Mucosa of descending colon (tissue), 3 donors: ENCODE results near the gene ARIH1. TPM values are rescaled to one million over a fixed set of nuclear protein-coding genes. Genes with fewer than 3 reads are reported as not detected.

Experiments
- ATAC-seq: fragments of 200-7000 bp; cut with Tn5 transposase; one replicate; pipeline ENCODE4 v1.9.1; 2020; ENCODE audit warnings: mild to moderate bottlenecking, moderate library complexity
- DNase-seq, 3 donors: peaks; one replicate each; pipeline ENCODE4 v3.0.0-alpha.2; 2020
- H3K36me3 ChIP-seq: fragments of 200-600 bp; one replicate; pipeline ENCODE4 v1.8.0; 2021; ENCODE audit warnings: low read depth, mild to moderate bottlenecking
- H3K4me1 ChIP-seq: fragments of 200-600 bp; one replicate; pipeline ENCODE4 v1.8.0; 2021; ENCODE audit warnings: low read depth, mild to moderate bottlenecking
- H3K4me3 ChIP-seq: fragments of 200-600 bp; one replicate; pipeline ENCODE4 v1.8.0; 2021; ENCODE audit warnings: mild to moderate bottlenecking
- H3K9me3 ChIP-seq: fragments of 200-600 bp; one replicate; pipeline ENCODE4 v1.8.0; 2021; ENCODE audit warnings: mild to moderate bottlenecking
- intact Hi-C, 2 donors: fragments of 100-400 bp; cut with DNase I in 1 of 2; cut with micrococcal nuclease in 1 of 2; formaldehyde crosslinking; loops; one replicate each; pipeline versions ENCODE4 v1.11.0 to v1.11.1; 2022; cut with DNase I, micrococcal nuclease
- total RNA-seq, 3 donors: library from RNA; stranded (reverse); fragmentation: NEBNext Ultra II Directional in 2 of 3; extraction: Animal tissue kit (Norgen Biotek cat#: 25700) in 2 of 3; gene quantifications; one replicate each; pipeline versions ENCODE4 v1.2.1 to v1.2.4, GENCODE V29; 2021 to 2023
- TF ChIP-seq, protein P1 (sequence below): fragments of 200-600 bp; IDR thresholded peaks from one replicate; pipeline ENCODE4 v1.8.0; 2022; ENCODE audit warnings: antibody characterized with exemption, mild to moderate bottlenecking
- donor health status: DM: no; HTN: no; CAD: no; lungs with moderate emphysema.
- donor health status: DM: no; HTN: no; CAD: no.
- donor health status: DM: no; HTN: yes; CAD: no.

Gene ARIH1
- total RNA-seq, 3 donors from 2014 or later: 109 to 205 (median 118) TPM

DNA sequence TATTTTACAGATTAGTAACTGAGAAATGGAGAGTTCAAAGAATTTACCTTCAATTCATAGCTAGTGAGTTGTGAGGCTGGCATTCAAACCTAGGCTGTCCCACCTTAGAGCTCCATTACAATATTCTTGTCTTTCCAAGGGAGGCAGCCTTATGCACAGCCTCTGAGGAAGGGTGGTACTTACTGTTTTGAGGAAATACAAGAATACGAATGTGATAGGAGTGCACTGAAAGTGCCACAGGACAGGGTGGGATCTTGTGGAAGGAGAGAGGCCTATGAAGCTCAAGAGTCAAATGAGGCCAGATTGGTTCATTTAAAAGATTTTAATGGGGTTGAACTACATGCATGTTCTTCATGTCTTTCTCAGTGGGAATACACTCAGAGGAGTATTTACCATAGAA, 86.3 kb downstream of the ARIH1 start:
- no peak overlapping the region for H3K4me3 ChIP-seq
- no peak for ATAC-seq
- no peaks in the 10 kb centered on the region for H3K9me3 ChIP-seq
- TF ChIP-seq, protein P1, sequence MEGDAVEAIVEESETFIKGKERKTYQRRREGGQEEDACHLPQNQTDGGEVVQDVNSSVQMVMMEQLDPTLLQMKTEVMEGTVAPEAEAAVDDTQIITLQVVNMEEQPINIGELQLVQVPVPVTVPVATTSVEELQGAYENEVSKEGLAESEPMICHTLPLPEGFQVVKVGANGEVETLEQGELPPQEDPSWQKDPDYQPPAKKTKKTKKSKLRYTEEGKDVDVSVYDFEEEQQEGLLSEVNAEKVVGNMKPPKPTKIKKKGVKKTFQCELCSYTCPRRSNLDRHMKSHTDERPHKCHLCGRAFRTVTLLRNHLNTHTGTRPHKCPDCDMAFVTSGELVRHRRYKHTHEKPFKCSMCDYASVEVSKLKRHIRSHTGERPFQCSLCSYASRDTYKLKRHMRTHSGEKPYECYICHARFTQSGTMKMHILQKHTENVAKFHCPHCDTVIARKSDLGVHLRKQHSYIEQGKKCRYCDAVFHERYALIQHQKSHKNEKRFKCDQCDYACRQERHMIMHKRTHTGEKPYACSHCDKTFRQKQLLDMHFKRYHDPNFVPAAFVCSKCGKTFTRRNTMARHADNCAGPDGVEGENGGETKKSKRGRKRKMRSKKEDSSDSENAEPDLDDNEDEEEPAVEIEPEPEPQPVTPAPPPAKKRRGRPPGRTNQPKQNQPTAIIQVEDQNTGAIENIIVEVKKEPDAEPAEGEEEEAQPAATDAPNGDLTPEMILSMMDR: no peak
- DNase-seq: no peak
- no peaks in the 10 kb centered on the region for H3K4me1 ChIP-seq
- no peaks in the 10 kb centered on the region for H3K36me3 ChIP-seq
- intact Hi-C loops: no loop called here

DNA sequence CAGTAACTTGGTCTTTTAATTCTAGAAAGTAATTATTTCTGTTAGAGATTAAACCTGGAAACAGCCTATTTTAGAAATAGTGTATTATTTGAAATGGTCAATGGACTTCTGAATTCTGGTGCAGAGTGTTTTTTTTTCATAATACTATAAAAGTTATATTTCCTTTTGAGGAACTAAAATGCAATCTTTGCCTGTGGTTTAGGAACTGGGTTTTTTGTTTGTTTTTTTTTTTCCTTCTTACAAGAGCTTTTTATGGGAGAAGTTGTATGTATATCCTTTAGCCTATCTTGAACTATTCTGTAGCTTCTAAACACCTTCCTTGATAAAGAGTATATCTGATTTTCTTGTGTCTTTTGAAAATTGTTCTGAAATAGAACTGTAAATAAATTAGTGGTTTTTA, 88.3 kb downstream of the ARIH1 start:
- ATAC-seq (no peak), DNase-seq (no peak)
- no peak overlapping the region for H3K4me3 ChIP-seq
- intact Hi-C loops: no loop called here
- H3K4me1 ChIP-seq: no peaks in the 10 kb centered on the region
- TF ChIP-seq, protein P1: no peak
- no peaks in the 10 kb centered on the region for H3K36me3 ChIP-seq
- H3K9me3 ChIP-seq: no peaks in the 10 kb centered on the region

DNA sequence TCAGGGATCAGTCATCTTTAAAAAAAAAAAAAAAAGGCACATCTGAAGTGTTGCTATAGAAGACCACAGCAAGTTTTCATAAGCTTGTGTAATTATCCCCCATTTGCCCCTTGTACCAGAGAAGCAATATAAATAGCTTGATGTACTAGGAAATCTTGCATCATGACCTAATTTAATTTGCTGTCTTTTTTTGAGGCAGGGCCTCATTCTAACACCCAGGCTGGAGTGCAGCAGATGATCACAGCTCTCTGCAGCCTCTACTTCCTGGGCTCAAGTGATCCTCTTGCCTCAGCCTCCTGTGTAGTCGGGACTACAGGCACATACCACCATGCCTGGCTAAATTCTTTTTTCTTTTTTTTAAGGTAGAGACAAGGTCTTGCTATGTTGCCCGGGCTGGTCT, 88.7 kb downstream of the ARIH1 start:
- DNase-seq (no peak), ATAC-seq (no peak)
- no peaks in the 10 kb centered on the region for H3K36me3 ChIP-seq
- H3K4me3 ChIP-seq: no peak overlapping the region
- no peaks in the 10 kb centered on the region for H3K4me1 ChIP-seq
- intact Hi-C loops: no loop called here
- H3K9me3 ChIP-seq: no peaks in the 10 kb centered on the region
- TF ChIP-seq, protein P1: no peak

DNA sequence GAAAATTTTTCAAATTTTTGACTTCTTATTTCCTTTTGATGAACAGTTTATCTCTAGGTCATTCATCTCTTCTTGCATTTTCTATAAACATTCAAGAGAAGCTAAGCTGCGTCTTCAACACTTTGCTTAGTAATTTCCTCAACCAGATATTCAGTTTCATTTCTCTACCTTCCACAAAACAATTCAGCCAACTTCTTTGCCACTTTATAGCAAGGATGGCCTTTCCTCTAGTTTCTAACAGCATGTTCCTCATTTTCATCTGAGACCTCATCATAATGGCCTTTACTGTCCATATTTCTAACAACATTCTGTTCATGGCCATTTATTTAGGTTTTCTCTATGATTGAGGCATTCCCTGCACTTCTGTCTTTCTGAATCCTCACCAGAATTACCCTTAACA, 90.0 kb downstream of the ARIH1 start:
- Histone ChIP-seq H3K36me3 (no peaks in the 10 kb centered on the region), H3K9me3 (no peaks in the 10 kb centered on the region), H3K4me1 (no peaks in the 10 kb centered on the region), H3K4me3 (no peak overlapping the region)
- DNase-seq: no peak
- no peak for ATAC-seq
- intact Hi-C loops: no loop called here
- TF ChIP-seq, protein P1: no peak

DNA sequence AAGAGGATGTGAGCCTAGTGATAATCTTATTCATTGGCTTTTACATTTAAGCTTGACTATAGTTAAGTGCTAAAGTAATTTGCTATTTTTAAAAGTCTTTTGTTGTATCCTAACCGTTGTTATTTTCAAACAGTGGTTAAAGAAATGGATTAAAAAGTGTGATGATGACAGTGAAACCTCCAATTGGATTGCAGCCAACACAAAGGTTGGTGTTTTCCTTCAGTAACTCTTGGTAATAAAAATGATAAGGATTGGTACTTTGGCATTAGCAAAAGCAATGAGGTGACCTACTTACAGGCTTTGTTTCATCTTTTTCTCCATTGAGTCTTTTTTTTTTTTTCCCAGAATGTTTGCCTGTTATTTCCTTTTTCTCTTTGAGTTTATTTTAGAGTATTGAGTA, 92.8 kb downstream of the ARIH1 start:
- TF ChIP-seq, protein P1: no peak
- Histone ChIP-seq H3K36me3 (no peaks in the 10 kb centered on the region), H3K4me1 (no peaks in the 10 kb centered on the region), H3K9me3 (no peaks in the 10 kb centered on the region), H3K4me3 (no peak overlapping the region)
- DNase-seq: no peak
- no peak for ATAC-seq
- intact Hi-C loops: no loop called here

DNA sequence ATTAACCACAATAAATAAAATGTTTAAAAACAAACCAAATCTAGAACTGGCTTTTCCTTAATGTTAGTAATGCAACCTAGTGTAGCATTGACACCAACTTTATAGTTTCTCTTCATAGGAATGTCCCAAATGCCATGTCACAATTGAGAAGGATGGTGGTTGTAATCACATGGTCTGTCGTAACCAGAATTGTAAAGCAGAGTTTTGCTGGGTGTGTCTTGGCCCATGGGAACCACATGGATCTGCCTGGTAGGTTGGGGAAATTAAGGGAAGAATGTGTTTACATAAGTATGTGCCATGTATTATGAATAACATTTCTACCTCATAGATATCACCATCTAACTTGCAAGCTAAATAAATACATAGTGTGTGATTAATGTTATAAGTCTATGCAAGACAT, 95.9 kb downstream of the ARIH1 start:
- H3K4me1 ChIP-seq: no peaks in the 10 kb centered on the region
- no peak overlapping the region for H3K4me3 ChIP-seq
- intact Hi-C loops: no loop called here
- H3K36me3 ChIP-seq: no peaks in the 10 kb centered on the region
- no peak for DNase-seq
- H3K9me3 ChIP-seq: no peaks in the 10 kb centered on the region
- no peak for ATAC-seq
- TF ChIP-seq, protein P1: no peak
